Brain microvascular endothelial cell (primary cell): Measurements from ENCODE around the gene GSE1.
A peak's percentile ranks its signal among the peaks of the same experiment; 100 is the strongest.

Source experiments
- DNase-seq: peaks from one replicate; pipeline ENCODE4 v3.0.0-alpha.2; 2020
- H3K27ac ChIP-seq: fragments of 250-450 bp; sonication (Bioruptor Pico); 2 replicates; pipeline ENCODE4 v1.5.1; 2020; ENCODE audit warnings: mild to moderate bottlenecking, moderate library complexity
- H3K27me3 ChIP-seq: fragments of 250-450 bp; sonication (Bioruptor Pico); replicated peaks from 2 replicates; pipeline ENCODE4 v1.5.1; 2020; ENCODE audit warnings: mild to moderate bottlenecking
- H3K36me3 ChIP-seq: fragments of 250-450 bp; sonication (Bioruptor Pico); replicated peaks from 2 replicates; pipeline ENCODE4 v1.5.1; 2020; ENCODE audit warnings: mild to moderate bottlenecking
- H3K4me3 ChIP-seq: 2 replicates; pipeline ENCODE4 v1.5.1; 2011; ENCODE audit warnings: low read depth, mild to moderate bottlenecking, control low read depth, low read length, moderate library complexity
- in situ Hi-C: cut with HindIII; loops from 2 replicates; pipeline ENCODE4 v1.10.0; 2017; ENCODE audit warnings: low sequenced_read_pairs, low pct_ligation_motif_present
- TF ChIP-seq, protein P1 (sequence below): IDR thresholded peaks from 2 replicates; pipeline ENCODE4 v1.5.1; 2011; ENCODE audit warnings: low read depth, mild to moderate bottlenecking, moderate library complexity, low read length, control low read depth, inconsistent platforms; ENCODE audit errors: missing control alignments

Gene GSE1

DNA sequence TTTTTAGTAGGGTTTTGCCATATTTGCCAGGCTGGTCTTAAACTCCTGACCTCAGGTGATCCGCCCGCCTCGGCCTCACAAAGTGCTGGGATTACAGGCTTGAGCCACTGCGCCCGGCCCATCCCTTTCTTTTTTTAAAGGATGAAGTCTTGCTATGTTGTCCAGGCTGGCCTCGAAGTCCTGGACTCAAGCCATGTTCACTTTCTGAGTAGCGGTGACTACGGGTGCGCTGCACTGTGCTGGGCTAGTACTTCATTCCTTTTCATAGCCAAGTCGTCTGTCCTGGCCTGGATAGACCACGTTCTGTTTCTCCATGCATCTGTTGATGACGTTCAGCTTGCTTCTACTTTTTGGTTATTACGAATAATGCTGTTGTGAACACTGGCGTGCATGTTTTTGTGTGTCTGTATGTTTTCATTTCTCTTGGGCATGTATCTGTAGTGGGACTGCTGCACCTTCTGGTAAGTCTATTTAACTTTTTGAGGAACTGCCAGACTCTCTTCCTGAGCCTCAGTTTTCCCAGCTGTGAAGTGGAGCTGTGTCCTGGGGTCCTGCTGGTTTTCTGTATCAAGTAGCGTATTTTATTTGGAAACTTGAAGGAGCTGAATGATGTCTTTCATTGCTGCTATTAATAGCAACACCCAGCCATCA lies 40.0 kb upstream of the GSE1 start:
- TF ChIP-seq, protein P1, sequence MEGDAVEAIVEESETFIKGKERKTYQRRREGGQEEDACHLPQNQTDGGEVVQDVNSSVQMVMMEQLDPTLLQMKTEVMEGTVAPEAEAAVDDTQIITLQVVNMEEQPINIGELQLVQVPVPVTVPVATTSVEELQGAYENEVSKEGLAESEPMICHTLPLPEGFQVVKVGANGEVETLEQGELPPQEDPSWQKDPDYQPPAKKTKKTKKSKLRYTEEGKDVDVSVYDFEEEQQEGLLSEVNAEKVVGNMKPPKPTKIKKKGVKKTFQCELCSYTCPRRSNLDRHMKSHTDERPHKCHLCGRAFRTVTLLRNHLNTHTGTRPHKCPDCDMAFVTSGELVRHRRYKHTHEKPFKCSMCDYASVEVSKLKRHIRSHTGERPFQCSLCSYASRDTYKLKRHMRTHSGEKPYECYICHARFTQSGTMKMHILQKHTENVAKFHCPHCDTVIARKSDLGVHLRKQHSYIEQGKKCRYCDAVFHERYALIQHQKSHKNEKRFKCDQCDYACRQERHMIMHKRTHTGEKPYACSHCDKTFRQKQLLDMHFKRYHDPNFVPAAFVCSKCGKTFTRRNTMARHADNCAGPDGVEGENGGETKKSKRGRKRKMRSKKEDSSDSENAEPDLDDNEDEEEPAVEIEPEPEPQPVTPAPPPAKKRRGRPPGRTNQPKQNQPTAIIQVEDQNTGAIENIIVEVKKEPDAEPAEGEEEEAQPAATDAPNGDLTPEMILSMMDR: no peak
- Histone ChIP-seq H3K36me3 (no peaks in the 10 kb centered on the region), H3K27ac (no peak overlapping the region), H3K27me3 (no peaks in the 10 kb centered on the region), H3K4me3 (no peak overlapping the region)
- in situ Hi-C loops: no loop called here
- no peak for DNase-seq

DNA sequence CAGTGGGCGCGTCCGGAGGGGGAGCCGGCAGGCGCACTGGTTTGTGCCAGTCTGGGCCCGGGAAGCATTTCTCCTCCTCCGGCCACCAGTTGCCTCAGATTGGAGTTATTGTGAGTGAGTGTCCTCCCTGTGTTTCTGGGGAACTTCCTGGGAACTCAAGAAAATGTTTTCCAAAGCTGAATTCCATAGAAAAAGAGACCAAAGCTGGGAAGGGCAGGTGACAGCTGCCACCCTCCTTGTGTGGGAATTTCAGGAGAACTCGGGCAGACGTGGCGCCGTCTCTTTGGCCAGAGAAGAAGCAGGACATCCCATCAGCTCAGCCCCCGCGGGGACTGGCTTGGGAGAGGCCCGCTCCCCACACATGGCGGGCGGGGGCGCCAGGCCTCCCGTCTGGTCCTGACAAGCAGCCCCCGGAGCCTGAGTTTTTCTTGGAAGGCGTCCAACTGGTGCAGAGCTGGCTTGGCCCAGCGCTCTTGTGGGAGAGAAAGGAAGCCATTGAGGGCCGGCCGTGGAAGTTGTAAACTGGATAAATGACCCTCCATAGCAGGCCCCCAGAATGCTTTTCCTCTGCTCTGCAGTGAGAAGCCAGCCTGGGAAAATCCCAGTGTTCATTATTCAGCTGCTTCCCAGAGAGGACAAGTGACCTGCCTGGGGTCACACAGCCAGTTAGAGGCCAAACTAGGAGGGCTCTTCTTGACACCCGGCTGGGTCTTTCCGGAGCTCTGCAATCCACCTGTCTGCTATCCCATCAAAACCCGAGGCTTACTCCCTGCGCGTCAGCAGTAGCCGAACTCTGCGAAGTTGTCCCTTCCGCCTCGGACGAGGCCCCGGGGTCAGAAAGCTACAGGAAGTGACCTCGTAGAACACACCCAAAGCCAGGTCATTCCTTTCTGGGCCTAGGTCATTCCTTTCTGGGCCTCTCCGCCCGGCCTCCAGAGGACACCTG lies 39.2 kb upstream of the GSE1 start:
- TF ChIP-seq, protein P1: no peak
- H3K4me3 ChIP-seq: peak overlapping the region; percentile 1
- in situ Hi-C loops: no loop called here
- no peaks in the 10 kb centered on the region for H3K27me3 ChIP-seq
- H3K27ac ChIP-seq: peak overlapping the region; percentile 11
- peak; percentile 54 for DNase-seq
- H3K36me3 ChIP-seq: no peaks in the 10 kb centered on the region

DNA sequence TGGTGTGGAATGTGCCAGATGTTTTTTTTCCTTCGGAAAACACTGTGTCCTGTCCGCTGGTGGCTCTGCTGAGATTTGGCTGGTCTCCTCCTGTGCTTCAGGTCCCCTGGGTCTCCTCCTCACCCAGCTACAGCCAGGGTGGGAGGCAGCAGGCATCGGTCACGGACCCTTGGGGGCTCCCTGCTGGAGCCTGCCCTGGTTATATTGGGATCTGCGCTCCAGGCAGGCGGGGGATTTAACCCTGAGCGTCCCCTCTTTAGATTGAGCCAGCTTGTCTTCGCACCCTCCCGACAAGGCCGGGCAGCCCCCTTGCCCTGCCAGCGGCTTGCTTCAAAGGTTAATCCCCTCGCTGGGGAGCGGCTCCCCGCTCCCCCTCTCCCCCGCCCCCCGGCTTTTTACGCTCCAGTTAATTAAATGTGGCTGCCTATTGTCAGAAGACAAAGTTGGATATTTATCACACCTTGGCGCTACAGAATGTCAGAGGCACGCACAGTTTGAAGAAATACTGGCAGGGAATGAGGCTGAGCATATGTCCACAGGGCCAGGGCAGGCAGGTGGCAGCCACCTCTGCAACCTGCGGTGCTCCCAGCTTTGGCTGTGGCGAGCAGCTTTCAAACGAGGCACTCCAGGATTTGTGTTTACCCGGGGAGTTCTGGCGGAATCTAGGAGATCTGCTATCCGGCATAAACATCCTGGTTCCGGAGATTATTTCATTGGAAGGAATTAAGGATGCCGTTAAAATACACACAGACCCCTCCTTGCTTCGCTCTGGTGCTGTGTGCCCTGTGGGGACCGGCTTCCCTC lies 38.2 kb upstream of the GSE1 start:
- Histone ChIP-seq H3K4me3 (no peak overlapping the region), H3K27me3 (no peaks in the 10 kb centered on the region), H3K36me3 (no peaks in the 10 kb centered on the region), H3K27ac (no peak overlapping the region)
- TF ChIP-seq, protein P1: no peak
- in situ Hi-C loops: no loop called here
- no peak for DNase-seq

DNA sequence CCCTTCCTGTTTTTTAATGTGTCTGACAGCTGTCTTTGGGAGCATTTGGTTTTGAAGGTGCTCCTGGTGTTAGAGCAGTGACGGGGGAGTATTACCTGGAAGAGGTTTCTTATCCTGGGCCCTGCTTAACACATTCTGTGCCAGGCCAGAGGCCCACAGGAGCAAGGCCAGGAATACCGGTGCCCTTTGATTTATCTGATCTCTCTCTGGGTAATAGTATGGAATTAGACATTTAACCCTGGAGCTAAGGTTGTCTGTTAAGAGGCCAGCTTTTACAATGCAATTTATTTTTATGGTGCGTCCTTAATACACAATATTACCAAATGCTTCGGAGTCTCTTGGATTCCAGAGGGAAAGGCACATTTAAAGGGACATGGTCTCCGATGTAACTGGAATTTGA lies 37.2 kb upstream of the GSE1 start:
- DNase-seq: no peak
- TF ChIP-seq, protein P1: no peak
- Histone ChIP-seq H3K27me3 (no peaks in the 10 kb centered on the region), H3K27ac (no peak overlapping the region), H3K36me3 (no peaks in the 10 kb centered on the region), H3K4me3 (no peak overlapping the region)
- in situ Hi-C loops: no loop called here

DNA sequence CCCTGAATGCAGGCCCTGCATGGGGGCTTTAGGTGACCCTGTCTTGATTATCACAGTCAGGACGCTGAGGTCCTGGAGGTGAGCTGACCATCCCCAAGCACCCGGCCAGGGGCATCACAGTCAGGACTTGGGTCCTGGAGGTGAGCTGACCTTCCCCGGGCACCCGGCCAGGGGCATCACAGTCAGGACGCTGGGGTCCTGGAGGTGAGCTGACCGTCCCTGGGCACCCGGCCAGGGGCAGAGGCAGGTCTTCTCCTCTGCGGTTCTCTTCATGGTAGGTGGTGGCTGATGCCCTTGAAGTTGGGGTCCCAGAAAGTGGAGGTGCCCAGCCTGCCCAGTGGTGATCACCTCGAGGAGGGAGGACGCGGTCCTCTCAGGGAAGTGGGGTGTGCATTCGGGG lies 36.2 kb upstream of the GSE1 start:
- Histone ChIP-seq H3K27me3 (no peaks in the 10 kb centered on the region), H3K36me3 (no peaks in the 10 kb centered on the region), H3K4me3 (no peak overlapping the region), H3K27ac (no peak overlapping the region)
- in situ Hi-C loops: no loop called here
- TF ChIP-seq, protein P1: no peak
- DNase-seq: no peak
